Activated CD4-positive, CD25-positive, alpha-beta regulatory T cell treated with anti-CD3 and anti-CD28 coated beads, Interleukin-2, amount 50 U/mL, for 72 hours (primary cell): ENCODE measurements around the gene NFATC1.
A peak's percentile ranks its signal among the peaks of the same experiment; 100 is the strongest.

Experiments
- DNase-seq: peaks from one replicate; pipeline ENCODE4 v3.0.0; 2021

The NFATC1 gene

GRCh38 chr18:79559436-79559835, 163.7 kb downstream of the NFATC1 start:
- DNase-seq: no peak

DNA sequence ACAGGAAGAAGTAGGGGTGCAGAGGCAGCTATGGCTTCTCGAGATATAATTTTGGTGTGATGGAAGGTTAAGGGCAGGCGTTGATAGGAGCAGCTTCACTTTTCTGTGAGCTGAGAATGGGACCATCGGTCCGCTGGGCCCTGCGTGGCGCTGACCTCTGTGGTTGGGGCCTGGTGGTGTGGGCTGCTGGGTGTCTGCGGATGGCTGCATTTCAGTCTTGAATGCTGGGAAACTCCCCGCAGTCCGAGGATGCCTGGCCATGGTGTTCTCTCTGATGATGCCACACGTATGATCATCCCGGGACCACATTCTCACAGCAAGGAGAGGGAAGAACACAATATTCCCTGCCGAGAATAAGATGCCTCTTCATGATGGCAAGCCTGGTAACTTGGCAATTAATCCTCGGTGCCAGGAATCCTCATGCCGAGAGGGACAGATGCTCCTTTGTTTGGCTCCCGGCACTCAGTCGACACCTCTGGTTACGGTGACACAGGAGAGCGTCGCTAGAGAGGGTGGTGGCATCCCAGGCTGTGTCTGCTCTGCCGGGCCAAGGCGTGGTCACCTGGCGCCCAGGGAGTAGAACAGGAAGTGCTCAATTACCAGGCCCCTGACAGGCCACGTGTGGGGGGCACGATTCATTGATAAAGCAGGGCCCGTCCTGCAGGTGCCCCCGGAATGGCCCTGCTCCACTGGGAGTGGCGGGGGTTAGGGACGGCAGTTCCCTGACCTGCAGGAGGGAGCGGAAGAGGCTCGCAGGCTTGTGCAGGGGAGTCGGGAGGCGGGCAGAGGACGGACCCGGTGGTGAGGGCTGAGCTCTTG, 164.5 kb downstream of the NFATC1 start:
- DNase-seq: no peak

GRCh38 chr18:79560861-79561210, 165.1 kb downstream of the NFATC1 start:
- DNase-seq: no peak

GRCh38 chr18:79563949-79564348, 168.2 kb downstream of the NFATC1 start:
- no peak for DNase-seq

DNA sequence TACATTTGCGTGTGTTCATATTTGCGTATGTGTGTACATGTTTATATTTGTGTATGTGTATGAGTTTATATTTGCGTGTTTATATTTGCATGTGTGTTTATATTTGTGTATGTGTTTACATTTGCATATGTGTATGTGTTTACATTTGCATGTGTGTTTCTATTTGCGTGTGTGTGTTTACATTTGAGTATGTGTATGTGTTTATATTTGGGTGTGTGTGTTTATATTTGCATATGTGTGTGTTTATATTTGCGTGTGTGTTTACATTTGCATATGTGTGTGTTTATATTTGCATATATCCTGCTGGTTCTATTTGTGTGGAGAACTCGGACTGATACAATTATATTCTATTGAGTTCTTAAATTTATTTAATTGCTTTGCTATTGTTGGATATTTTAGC, 168.7 kb downstream of the NFATC1 start:
- no peak for DNase-seq

DNA sequence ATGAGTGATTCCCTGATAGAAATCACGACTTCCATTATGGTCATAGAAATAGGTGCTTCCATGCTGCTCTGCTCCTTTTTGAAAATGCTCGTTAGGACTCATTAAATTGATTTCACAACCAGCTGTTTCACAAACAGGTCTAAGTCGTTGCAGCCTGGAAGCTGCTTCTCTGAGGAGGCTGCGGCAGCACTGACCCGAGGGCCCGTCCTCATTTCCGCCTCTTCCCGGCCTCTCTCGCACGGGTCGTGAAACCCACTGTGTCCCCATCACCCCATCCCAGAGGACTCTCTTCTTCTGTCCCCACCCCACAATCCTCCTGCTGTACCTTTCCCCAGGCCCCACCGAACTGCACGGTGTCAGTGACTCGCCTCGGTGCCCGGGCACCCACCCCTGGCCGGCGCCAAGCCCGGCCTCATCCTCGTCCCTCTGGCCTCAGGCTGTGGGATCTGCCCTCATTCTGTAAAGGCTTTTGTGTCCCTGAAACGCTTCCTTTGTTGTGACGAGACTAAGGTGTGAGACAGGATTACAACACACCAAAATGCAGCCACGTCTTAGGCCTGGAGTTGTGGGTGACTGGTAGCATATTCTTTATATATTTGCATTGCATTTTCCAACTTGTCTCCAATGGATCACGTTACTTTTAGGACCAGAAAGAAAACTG, 171.2 kb downstream of the NFATC1 start:
- DNase-seq: no peak

DNA sequence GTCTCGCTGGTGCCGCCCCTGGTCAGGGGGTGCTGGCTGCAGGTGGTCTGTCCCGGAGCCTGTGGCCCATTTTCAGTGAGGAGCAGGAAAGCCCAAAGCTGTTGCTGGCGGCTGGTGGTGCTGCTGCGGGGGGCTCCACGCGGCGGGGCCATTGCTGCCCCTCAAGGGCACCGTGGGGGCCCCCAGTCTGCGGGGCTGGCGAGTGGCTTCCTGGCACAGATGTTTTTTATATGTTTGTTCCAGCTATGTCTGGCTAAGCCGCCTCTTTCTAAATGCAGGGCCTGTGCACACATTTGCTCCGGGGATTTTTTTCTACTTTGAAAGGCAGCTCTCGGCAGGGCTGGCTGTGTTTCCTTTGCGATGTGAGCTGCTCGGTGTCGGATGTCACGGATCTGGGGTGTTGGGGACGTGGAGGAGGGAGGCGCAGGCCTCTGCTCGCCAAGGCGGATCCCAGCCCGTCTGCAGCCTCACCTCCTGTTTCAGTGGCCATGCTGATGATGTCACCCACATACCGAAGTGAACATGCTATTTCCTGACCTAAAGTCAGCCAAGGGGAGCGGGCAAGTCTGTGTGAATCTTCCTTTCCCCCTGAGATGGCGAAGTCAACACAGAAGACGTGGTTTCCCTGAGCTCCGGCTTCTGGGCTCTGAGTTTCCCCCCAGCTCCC, 171.9 kb downstream of the NFATC1 start:
- DNase-seq: no peak

- no peak for DNase-seq
Observed at GRCh38 chr18:79568543-79569205, 172.9 kb downstream of the NFATC1 start.

DNA sequence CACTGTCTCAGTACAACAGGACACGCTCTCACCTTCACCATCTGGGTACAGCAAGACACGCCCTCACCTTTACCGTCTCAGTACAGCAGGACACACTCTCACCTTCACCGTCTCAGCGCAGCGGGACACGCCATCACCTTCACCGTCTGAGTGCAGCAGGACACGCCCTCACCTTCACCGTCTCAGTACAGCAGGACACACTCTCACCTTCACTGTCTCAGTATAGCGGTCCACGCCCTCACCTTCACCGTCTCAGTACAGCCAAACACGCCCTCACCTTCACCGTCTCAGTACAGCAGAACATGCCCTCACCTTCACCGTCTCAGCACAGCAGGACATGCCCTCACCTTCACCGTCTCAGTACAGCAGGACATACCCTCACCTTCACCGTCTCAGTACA, 174.0 kb downstream of the NFATC1 start:
- DNase-seq: peak; percentile 3

- DNase-seq: peak; percentile 8
Observed at GRCh38 chr18:79570266-79571201, 174.8 kb downstream of the NFATC1 start.

- peak; percentile 20 for DNase-seq
Observed at GRCh38 chr18:79571211-79572092, 175.7 kb downstream of the NFATC1 start.

DNA sequence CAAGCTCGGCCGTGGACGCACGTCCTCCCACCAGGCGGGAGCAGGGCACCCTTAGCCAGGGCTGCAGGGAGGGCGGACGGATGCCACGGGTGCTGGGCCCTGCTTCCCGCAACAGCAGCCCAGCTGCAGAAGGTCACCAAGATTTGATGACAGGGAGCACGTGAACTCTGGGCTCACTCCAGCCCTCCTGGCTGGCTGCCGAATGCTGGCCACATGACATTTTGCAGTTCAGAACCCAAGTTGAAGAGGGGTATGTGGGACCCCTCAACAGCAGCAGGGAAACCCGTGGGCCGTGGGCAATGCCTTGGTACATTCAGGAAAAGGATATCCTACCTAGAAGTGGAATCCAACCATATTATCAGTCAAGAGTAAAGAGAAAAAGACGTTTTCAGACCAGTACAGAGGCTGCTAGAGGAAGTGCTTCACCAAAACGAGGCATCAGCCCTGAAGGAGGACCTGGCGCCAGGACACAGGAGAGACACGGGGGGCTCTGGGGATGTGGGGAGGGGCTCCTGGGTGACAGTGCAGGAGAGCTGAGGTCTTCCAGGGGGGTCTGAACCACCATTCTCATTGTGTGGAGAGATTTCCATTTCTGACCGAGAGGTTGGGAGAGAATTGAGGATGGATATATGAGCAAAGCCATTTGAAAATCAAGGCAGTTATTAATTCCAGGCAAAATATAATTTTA, 176.5 kb downstream of the NFATC1 start:
- DNase-seq: no peak

DNA sequence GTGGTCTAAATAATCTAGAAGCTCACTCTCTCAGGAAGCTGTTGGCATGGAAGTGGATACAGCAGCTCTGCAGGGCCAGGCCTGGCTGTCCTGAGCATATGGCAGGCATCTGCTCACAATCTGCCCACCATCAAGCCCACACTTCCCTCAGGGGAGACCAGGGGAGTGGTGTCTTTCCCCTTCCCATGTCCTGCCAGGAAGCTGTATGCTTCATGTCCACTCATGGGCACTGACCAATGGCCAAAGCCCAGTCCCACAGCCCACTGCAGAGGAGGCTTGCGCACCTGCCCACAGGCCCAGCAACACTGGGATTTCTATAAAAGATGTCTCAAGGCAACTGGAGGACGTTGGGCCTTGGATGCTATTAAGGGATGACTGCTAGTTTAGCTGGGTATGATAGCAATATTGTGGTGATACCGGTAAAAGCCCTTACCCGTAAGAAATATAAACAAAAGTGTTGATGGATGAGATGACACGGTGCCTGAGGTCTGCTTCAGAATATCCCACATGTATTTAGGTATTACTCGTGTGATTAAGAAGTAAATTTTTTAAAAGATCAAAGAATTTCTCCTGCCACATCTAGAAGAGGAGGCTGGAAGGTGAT, 177.2 kb downstream of the NFATC1 start:
- DNase-seq: peak; percentile 5

DNA sequence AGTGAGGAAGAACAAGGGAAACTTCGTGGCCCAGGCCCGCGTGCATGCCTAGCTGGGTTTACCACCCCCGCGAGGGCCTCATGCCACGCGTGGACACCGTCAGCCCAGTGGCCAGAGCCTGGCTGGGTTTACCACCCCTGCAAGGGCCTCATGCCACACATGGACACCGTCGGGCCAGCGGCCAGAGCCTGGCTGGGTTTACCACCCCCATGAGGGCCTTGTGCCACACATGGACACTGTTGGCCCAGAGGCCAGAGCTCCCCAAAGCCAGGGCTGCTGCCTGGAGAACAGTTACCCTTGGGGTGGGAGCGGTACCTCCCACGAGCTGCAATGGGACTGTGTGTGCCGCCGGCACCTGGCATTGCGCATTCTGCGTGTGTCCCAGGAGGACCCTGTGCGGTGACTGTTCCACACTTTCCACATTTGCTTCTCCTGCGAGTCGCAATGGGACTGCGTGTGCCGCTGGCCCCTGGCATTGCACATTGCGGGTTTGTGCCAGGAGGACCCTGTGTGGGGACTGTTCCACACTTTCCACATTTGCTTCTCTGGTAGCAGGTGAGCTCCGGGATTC, 178.3 kb downstream of the NFATC1 start:
- peak; percentile 16 for DNase-seq

- peak; percentile 13 for DNase-seq
Observed at GRCh38 chr18:79574938-79575525, 179.3 kb downstream of the NFATC1 start.

DNA sequence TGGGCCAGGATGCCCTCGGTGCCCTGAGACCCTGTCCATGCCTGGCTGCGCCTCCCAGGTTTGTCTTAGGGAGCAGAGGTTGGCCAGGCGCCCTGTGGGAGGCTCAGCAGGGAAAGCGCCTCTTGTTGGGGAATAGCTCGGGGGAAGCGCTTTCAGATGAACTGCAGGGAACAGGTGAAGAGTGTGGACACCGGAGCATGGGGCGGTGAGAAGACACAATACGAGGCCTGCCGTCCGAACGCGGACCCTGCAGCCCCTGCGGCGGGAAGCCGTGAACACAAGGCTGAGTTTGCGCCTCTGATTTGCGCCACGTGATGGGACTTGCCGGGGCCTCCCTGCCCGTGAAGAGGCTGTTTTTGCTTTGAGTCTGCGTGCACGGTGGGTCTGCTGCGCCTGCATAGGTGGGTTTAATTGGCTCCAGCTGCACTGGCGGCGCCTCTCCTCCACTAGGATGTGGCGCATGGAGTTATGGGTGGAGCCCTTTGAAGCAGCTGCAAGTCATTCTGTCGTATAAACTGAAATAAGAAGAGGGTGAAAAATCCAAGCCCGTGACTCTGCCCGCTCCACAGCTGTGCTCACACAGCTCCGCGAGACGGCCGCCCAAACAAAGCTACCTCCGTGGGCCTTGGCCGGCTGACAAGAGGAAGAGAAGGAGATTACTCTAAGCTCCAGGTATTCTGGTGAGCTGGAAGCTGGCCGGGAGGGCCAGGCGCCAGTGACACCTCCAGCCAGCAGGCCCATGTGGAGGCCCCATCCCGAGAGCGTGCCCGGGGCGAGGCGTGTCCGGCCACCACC, 180.4 kb downstream of the NFATC1 start:
- DNase-seq: peak; percentile 23

DNA sequence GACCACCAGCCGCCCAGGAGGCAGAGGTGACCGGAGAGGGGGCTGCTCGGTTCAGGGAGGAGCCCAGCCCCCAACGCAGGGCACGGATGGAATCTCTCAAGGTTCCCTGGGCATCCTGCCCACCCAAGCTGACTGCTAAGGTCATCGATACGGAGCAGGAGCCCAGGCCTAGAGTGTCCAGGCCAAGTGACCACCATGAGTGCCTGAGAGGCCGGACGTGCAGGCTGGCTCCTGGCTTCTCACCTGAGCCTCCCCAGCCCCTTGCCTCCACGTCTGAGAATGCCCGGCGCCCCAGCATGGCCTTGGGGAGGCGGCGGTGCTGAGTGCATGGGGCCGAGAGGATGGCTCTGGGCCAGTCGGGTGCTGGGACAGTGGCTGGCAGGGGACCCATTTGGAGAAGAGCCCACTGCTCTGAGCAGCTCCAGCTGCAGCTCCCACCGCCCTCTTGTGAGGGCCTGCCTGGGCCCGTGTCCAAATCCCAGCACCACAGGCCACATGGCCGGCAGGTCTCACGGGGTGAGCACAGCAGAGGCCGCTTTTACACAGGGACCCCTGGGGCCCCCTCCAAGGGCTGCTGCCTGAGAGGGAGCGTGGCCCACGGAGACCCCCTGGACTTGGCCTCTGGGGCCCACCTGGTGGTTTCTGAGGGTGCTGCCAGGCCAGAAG, 181.1 kb downstream of the NFATC1 start:
- DNase-seq: peak; percentile 17
